ENCODE measurements around the gene EEF2K.

Gene EEF2K

GRCh38 chr16:22253272-22253671 lies 47.2 kb downstream of the EEF2K start:
- DNase-seq = no peak

GRCh38 chr16:22255335-22255734 lies 49.3 kb downstream of the EEF2K start:
- no peak for DNase-seq

- DNase-seq = no peak
Measured at GRCh38 chr16:22257440-22257839, 51.4 kb downstream of the EEF2K start.

- no peak for DNase-seq
Measured at GRCh38 chr16:22260490-22260889, 54.4 kb downstream of the EEF2K start.

GRCh38 chr16:22262460-22262859 lies 56.4 kb downstream of the EEF2K start:
- no peak for DNase-seq

GRCh38 chr16:22264786-22265185 lies 58.7 kb downstream of the EEF2K start:
- DNase-seq = no peak

GRCh38 chr16:22265351-22265750 lies 59.3 kb downstream of the EEF2K start:
- no peak for DNase-seq

GRCh38 chr16:22266546-22266945 lies 60.5 kb downstream of the EEF2K start:
- DNase-seq = no peak

- DNase-seq = no peak
Measured at GRCh38 chr16:22267764-22268163, 61.7 kb downstream of the EEF2K start.

- no peak for DNase-seq
Measured at GRCh38 chr16:22270525-22270924, 64.4 kb downstream of the EEF2K start.

GRCh38 chr16:22272870-22273650 lies 67.0 kb downstream of the EEF2K start:
- DNase-seq = no peak

GRCh38 chr16:22274916-22275315 lies 68.8 kb downstream of the EEF2K start:
- no peak for DNase-seq

GRCh38 chr16:22278441-22279230 lies 72.6 kb downstream of the EEF2K start:
- DNase-seq = no peak

- no peak for DNase-seq
Measured at GRCh38 chr16:22282254-22282892, 76.3 kb downstream of the EEF2K start.

GRCh38 chr16:22284637-22285036 lies 78.6 kb downstream of the EEF2K start:
- DNase-seq = no peak

- DNase-seq = no peak
Measured at GRCh38 chr16:22285080-22285479, 79.0 kb downstream of the EEF2K start.

- DNase-seq = no peak
Measured at GRCh38 chr16:22291020-22291419, 84.9 kb downstream of the EEF2K start.

- DNase-seq = no peak
Measured at GRCh38 chr16:22291860-22292318, 85.8 kb downstream of the EEF2K start.

GRCh38 chr16:22292320-22292719 lies 86.2 kb downstream of the EEF2K start:
- no peak for DNase-seq

- DNase-seq = no peak
Measured at GRCh38 chr16:22293137-22294106, 87.3 kb downstream of the EEF2K start.

- DNase-seq = peak; percentile 39
Measured at GRCh38 chr16:22296225-22297113, 90.4 kb downstream of the EEF2K start.

Data from DMS79 treated with DMSO at 0.1 percent for 48 hours (cell line).